NCI-H1105 (cell line): ENCODE results near the gene RALGPS1.

Source experiments
- DNase-seq: peaks from one replicate; lab custom pipeline; 2025; lab: John Stamatoyannopoulos, UW

RALGPS1 gene

GRCh38 chr9:127258606-127259471, 344.3 kb downstream of the RALGPS1 start:
- no peak for DNase-seq

GRCh38 chr9:127262602-127263001, 348.0 kb downstream of the RALGPS1 start:
- no peak for DNase-seq

GRCh38 chr9:127263237-127263636, 348.7 kb downstream of the RALGPS1 start:
- DNase-seq, result no peak

GRCh38 chr9:127263664-127264063, 349.1 kb downstream of the RALGPS1 start:
- DNase-seq, result no peak

GRCh38 chr9:127264462-127265219, 350.1 kb downstream of the RALGPS1 start, which contains the start of gene GARNL3:
Gene GARNL3, plus strand, starts transcription at chr9:127264774. Its CDS starts 104 bp downstream, at chr9:127264878.
- DNase-seq, result no peak

- DNase-seq, result no peak
These were observed 353.4 kb downstream of the RALGPS1 start for GRCh38 chr9:127267793-127268525.

GRCh38 chr9:127269449-127269848, 354.9 kb downstream of the RALGPS1 start:
- no peak for DNase-seq
